Heart left ventricle (tissue), 13 donors: ENCODE data around the gene SCN5A.

Experiments used
- CTCF ChIP-seq, 12 donors: fragments of 200-600 bp; sonication (generic) in 4 of 12; IDR thresholded peaks; one replicate each; pipeline versions ENCODE4 v1.5.0 to v1.8.0; 2018 to 2022; ENCODE audit warnings: antibody characterized with exemption in 12 of 12, mild to moderate bottlenecking in 5 of 12
- POLR2A ChIP-seq, 2 donors: fragments of 450-650 bp; IDR thresholded peaks; one replicate each; pipeline ENCODE4 v1.6.1; 2017; ENCODE audit warnings: antibody characterized with exemption in 2 of 2, mild to moderate bottlenecking in 2 of 2, moderate library complexity in 2 of 2
- donor health status: ischemic (EF 13 %, LVEDD 7.1; RV severe dilation, severe dysfunction).
- donor health status: DM: no; HTN: yes; CAD: no.
- donor health status: DM: no; HTN: no; CAD: no.
- donor health status: ischemic (EF 25% LVEDD 6.9; RV normal size, moderate dysfunction).
- donor health status: ischemic (EF 25% LVEDD 5.7; RV mildly dilated, moderate dysfunction).
- donor health status: ischemic (EF 35%, LVEDD 5.7; RV mildly dilated, moderate dysfunction).
- donor health status: nonischemic (EF 11% LVEDD 7.7; RV severe dilation, severe dysfunction).
- donor health status: DM: yes; HTN: yes; CAD: no.
- donor health status: PGD.
- donor health status: ischemic (EF 29% LVEDD 5.4; RV normal size, mild dysfunction).
- donor health status: nonischemic (EF 23%, LVEDD 6.1; RV moderate dilation, normal function).

GRCh38 chr3:38600551-38600950 is 48.9 kb downstream of the SCN5A start:
- no peak for TF ChIP-seq CTCF (IDR thresholded peaks at IDR 0.05)
- no peak for TF ChIP-seq POLR2A (IDR thresholded peaks at IDR 0.05)
